Endothelial cell of umbilical vein (primary cell): ENCODE measurements around the gene TMEM178A. TPM values are rescaled to one million over a fixed set of nuclear protein-coding genes. Genes with fewer than 3 reads are reported as not detected.
"Not testable (repeated sequence)": the region's sequence is repeated elsewhere in the genome, so short reads cannot be mapped to it uniquely, and the experiment has no call there.

Experiments
- BruUV-seq: library from RNA; stranded (reverse); fragments of 400-500 nt; replicated peaks from 2 replicates; lab custom pipeline; 2021; lab: Mats Ljungman, UMichigan
- CTCF ChIA-PET: fragments of 300-600, 350-600 bp; sonication (Branson Sonifier 250); formaldehyde crosslinking; loops from one replicate; lab custom pipeline; 2021; ENCODE audit warnings: antibody characterized with exemption, inconsistent platforms; lab: Charles Lee
- POLR2A ChIA-PET: fragments of 300-600, 350-600 bp; sonication (Branson Sonifier 250); formaldehyde crosslinking; loops from one replicate; lab custom pipeline; 2021; ENCODE audit warnings: antibody characterized with exemption, inconsistent platforms; lab: Charles Lee
- DNase-seq: peaks from one replicate; pipeline ENCODE4 v3.0.0-alpha.2; 2011; ENCODE audit warnings: low read depth, low spot score
- FAIRE-seq: peaks from 2 replicates; lab custom pipeline; 2011; peaks lifted over from hg19 to GRCh38; lab: Jason Lieb, UNC
- H2AFZ ChIP-seq: 2 replicates; pipeline ENCODE4 v1.6.0; 2012; ENCODE audit warnings: low read depth, low read length, control low read depth, inconsistent platforms
- H3K27ac ChIP-seq: 2 replicates; pipeline ENCODE4 v1.5.1; 2011; ENCODE audit warnings: low read depth, mild to moderate bottlenecking, control low read depth, low read length, moderate library complexity; ENCODE audit not compliant: insufficient read depth
- H3K27me3 ChIP-seq, 2 experiments: 2 replicates each; pipeline versions ENCODE4 v1.6.0 to v1.6.1; 2011; ENCODE audit warnings: low read length in 2 of 2, mixed read lengths in 1 of 2; ENCODE audit not compliant: control insufficient read depth in 2 of 2, insufficient read depth in 2 of 2
- H3K36me3 ChIP-seq, 2 experiments: 2 replicates in 1 of 2; 3 replicates in 1 of 2; pipeline ENCODE4 v1.5.1; 2011; ENCODE audit warnings: low read length in 2 of 2, mild to moderate bottlenecking in 1 of 2, moderate library complexity in 1 of 2; ENCODE audit not compliant: control insufficient read depth in 2 of 2, insufficient read depth in 2 of 2; ENCODE audit errors: extremely low read depth in 1 of 2
- H3K4me1 ChIP-seq: 3 replicates; pipeline ENCODE4 v1.5.1; 2011; ENCODE audit warnings: mild to moderate bottlenecking, low read length; ENCODE audit not compliant: control insufficient read depth, insufficient read depth; ENCODE audit errors: extremely low read depth
- H3K4me2 ChIP-seq: 2 replicates; pipeline ENCODE4 v1.6.1; 2011; ENCODE audit warnings: low read length, control low read depth, mixed read lengths; ENCODE audit not compliant: insufficient read depth
- H3K4me3 ChIP-seq, 3 experiments: fragments of 200-600 bp in 1 of 3; sonication (generic), shearing (Covaris generic) in 1 of 3; replicated peaks in 1 of 3; 2 replicates each; pipeline ENCODE4 v1.5.1; 2011 to 2016; ENCODE audit warnings: control low read depth in 3 of 3, low read length in 3 of 3, mild to moderate bottlenecking in 2 of 3, inconsistent platforms in 1 of 3, low read depth in 1 of 3, moderate library complexity in 1 of 3; ENCODE audit not compliant: insufficient read depth in 1 of 3
- H3K79me2 ChIP-seq: 2 replicates; pipeline ENCODE4 v1.6.0; 2012; ENCODE audit warnings: low read length, inconsistent platforms; ENCODE audit not compliant: control insufficient read depth, insufficient read depth
- H3K9ac ChIP-seq: replicated peaks from 2 replicates; pipeline ENCODE3; 2011; ENCODE audit warnings: low read length, control low read depth; ENCODE audit not compliant: insufficient read depth; ENCODE audit errors: extremely low read depth
- H3K9me1 ChIP-seq: replicated peaks from 3 replicates; pipeline ENCODE4 v1.6.0; 2011; ENCODE audit warnings: mild to moderate bottlenecking, low read length; ENCODE audit not compliant: control insufficient read depth, insufficient read depth; ENCODE audit errors: extremely low read depth
- H3K9me3 ChIP-seq: replicated peaks from 2 replicates; pipeline ENCODE4 v1.5.1; 2012; ENCODE audit warnings: low read length, inconsistent platforms; ENCODE audit not compliant: control insufficient read depth, insufficient read depth
- H4K20me1 ChIP-seq: replicated peaks from 2 replicates; pipeline ENCODE3; 2011; ENCODE audit warnings: mild to moderate bottlenecking, low read length; ENCODE audit not compliant: control insufficient read depth, insufficient read depth; ENCODE audit errors: extremely low read depth
- CTCF ChIP-seq, 2 donors: IDR thresholded peaks; 1 replicate in 1 of 2; 2 replicates in 1 of 2; pipeline ENCODE4 v1.5.1; 2011; ENCODE audit warnings: low read length in 2 of 2, mild to moderate bottlenecking in 2 of 2, moderate library complexity in 2 of 2, control low read depth in 1 of 2, inconsistent platforms in 1 of 2, low read depth in 1 of 2; ENCODE audit not compliant: insufficient read depth in 1 of 2; ENCODE audit errors: extremely low read depth in 1 of 2
- GATA2 ChIP-seq: IDR thresholded peaks from 2 replicates; pipeline ENCODE4 v1.7.0; 2011; ENCODE audit warnings: low read depth, mild to moderate bottlenecking, moderate library complexity, mixed read lengths, low read length; ENCODE audit not compliant: insufficient read length, insufficient read depth
- JUN ChIP-seq: IDR thresholded peaks from 2 replicates; pipeline ENCODE4 v1.6.1; 2011; ENCODE audit warnings: borderline replicate concordance, low read depth; ENCODE audit not compliant: insufficient read length, insufficient read depth
- POLR2AphosphoS5 ChIP-seq: IDR thresholded peaks from 2 replicates; pipeline ENCODE4 v1.6.1; 2012; ENCODE audit warnings: low read depth, mild to moderate bottlenecking, control low read depth, low read length, moderate library complexity; ENCODE audit not compliant: insufficient read depth
- dilution Hi-C: fragments of 300-500 bp; cut with MboI; formaldehyde crosslinking; loops from one replicate; pipeline ENCODE4 v1.15.0; 2019; ENCODE audit warnings: low sequenced_read_pairs; ENCODE audit not compliant: extremely low pct_ligation_motif_present
- intact Hi-C: fragments of 100-400 bp; cut with micrococcal nuclease; formaldehyde crosslinking; loops from one replicate; pipeline ENCODE4 v1.10.0; 2022
- polyA plus RNA-seq, 4 experiments: library from polyadenylated mRNA; depleted of rRNA in 3 of 4; stranded (reverse) in 3 of 4; unstranded in 1 of 4; fragments of >200 nt; gene quantifications; 2 replicates each; pipeline versions ENCODE4 v1.2.1 to v1.2.3, GENCODE V29; 2011 to 2012; ENCODE audit warnings: missing spikeins in 1 of 4
- total RNA-seq: library from RNA; stranded (reverse); gene quantifications from 2 replicates; pipeline ENCODE4 v1.2.3, GENCODE V29; 2021
- TF ChIP-seq, protein P1 (sequence below): IDR thresholded peaks from 2 replicates; pipeline ENCODE4 v1.6.1; 2011; ENCODE audit not compliant: insufficient read depth, insufficient read length

TMEM178A gene
- total and polyA plus RNA-seq, 2 donors (not counting 3 experiments of a cell fraction or from before 2014, with no cell fraction given) = 1.5 to 2.8 TPM

- Histone ChIP-seq H3K79me2 (no peaks in the 10 kb centered on the region), H3K27me3 (peaks cover 8 to 11% of the 10 kb centered on the region in 2 experiments), H2AFZ (no peak overlapping the region), H3K9me1 (no peaks in the 10 kb centered on the region), H3K4me1 (peaks cover 6% of the 10 kb centered on the region), H4K20me1 (no peaks in the 10 kb centered on the region), H3K27ac (no peak overlapping the region), H3K4me3 (no peak overlapping the region), H3K9ac (no peak overlapping the region), H3K9me3 (no peaks in the 10 kb centered on the region), H3K36me3 (no peaks in the 10 kb centered on the region), H3K4me2 (no peak overlapping the region)
- ChIA-PET POLR2A (no interaction called here), CTCF (no interaction called here)
- dilution Hi-C loops = no loop called here
- DNase-seq = no peak
- BruUV-seq = no TSS peak
- FAIRE-seq = no peak
- intact Hi-C loops = no loop called here
- TF ChIP-seq, protein P1, sequence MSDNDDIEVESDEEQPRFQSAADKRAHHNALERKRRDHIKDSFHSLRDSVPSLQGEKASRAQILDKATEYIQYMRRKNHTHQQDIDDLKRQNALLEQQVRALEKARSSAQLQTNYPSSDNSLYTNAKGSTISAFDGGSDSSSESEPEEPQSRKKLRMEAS = no peak
- no peak for TF ChIP-seq CTCF (IDR thresholded peaks at IDR 0.05; ENCODE audit: extremely low read depth in 1 of 2, insufficient read depth in 1 of 2, low read depth in 1 of 2, low read length in 2 of 2)
- TF ChIP-seq GATA2 = no peak
- no peak for TF ChIP-seq POLR2AphosphoS5
- TF ChIP-seq JUN = no peak
These were observed 59.7 kb downstream of the TMEM178A start for GRCh38 chr2:39725401-39725800.

DNA sequence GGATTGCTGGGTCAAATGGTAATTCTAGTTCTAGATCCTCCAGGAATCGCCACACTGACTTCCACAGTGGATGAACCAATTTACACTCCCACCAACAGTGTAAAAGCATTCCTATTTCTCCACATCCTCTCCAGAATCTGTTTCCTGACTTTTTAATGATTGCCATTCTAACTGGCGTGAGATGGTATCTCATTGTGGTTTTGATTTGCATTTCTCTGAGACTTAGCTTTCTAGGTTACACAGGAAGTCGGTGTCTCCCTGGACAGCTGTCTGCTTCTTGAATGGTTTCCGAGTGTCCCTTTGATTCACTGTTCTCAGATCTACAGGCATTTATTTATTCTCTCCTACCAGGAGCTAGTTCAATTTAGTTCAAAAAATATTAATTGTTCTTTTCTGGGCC, 62.4 kb downstream of the TMEM178A start:
- H4K20me1 ChIP-seq, DNase-seq, BruUV-seq, dilution Hi-C loops, POLR2A ChIA-PET, H2AFZ ChIP-seq, H3K27me3 ChIP-seq, H3K9me1 ChIP-seq, H3K79me2 ChIP-seq, H3K36me3 ChIP-seq, H3K4me2 ChIP-seq, H3K9me3 ChIP-seq, H3K4me1 ChIP-seq, H3K4me3 ChIP-seq, H3K27ac ChIP-seq, intact Hi-C loops, H3K9ac ChIP-seq: not testable (repeated sequence)
- TF ChIP-seq GATA2 = peak; percentile 23
- CTCF ChIA-PET = interaction anchor here (1.1 to 5.7 kb wide), 11 partner anchors 10 to 781 kb away, joined by 3 to 129 read pairs (median 12); no protein-coding TSS in a partner anchor
- peak; percentile 43 for FAIRE-seq
